IPS DF 19.7 (cell line): Measurements from ENCODE around the gene ARHGEF16.

Experiments used
- DNase-seq: peaks from one replicate; pipeline ENCODE4 v3.0.0-alpha.2; 2013; ENCODE audit warnings: low read depth, low spot score

The ARHGEF16 gene

DNA sequence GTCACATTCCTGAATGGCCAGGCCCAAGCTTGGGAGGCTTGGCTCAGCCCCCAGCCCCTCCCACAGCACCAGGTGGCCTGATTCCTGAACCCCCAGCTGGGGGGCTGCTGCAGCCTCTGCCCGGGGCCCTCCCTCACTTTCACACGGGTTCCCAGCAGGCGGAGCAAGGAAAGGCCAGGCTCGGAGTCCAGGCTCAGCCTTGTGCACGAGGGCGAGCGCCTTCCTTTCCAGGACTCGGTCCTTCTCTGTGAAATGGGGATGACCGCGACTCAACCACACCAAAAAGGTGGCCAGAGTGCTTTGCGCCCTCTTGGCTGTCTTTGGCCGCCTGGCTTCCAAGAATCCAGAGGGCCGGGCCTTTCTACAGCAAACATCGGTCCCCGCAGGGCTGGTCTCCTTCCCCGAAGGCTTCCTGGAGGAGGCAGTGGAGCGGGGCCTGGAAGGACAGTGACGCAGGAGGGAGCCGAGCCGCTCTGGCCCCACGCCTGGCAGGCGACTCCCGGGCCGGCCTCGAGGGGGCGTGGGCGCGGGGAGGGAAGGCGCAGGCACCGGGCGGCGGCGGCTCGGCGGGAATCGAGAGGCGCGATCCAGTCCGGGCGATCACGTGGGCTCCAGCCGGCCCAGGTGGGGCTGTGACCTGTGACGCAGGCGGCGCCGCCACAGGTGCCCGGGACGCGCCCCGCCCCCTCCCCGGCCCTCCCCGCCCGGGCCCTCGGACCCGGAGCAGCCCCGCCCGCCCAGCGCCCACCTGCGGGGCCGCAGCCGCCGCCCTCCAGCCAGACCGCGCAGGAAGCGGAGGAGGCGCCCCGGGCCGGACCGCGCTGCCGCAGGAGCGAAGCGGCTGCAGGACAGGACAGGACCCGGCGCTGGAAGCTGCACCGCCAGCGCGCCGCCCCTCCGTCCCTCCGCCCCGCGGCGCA lies at the start of gene ARHGEF16:
Gene ARHGEF16, plus strand, starts transcription at position 775 of the 920 bp plus-strand sequence. CDS start 8,420 bp downstream, outside the sequence.
- peak; percentile 48 for DNase-seq

GRCh38 chr1:3404801-3405200 lies 49.7 kb upstream of the ARHGEF16 start:
- no peak for DNase-seq

GRCh38 chr1:3405491-3405890 lies 49.0 kb upstream of the ARHGEF16 start:
- DNase-seq = no peak

- DNase-seq = no peak
Observed at GRCh38 chr1:3405974-3406867, 48.2 kb upstream of the ARHGEF16 start.

DNA sequence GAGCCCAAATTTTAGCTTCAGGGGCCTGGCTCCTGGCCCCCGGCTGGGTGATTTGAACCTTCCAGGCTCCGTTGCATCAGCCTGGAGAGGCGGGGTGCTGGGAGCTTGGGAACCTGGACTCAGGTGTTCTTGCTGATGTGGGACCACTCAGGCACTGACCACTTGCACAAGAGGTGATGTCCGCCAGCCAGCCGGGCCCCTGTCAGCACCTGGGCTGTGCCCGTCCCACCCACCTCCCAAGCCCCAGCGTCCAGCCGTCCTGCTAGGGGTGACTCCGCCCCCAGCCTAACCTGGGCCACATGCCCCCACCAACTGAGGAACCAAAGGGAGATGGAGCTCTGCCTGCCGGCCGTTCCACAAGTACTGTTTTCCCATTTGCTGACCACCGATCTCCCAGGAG lies 47.4 kb upstream of the ARHGEF16 start:
- DNase-seq = no peak

- DNase-seq = no peak
Observed at GRCh38 chr1:3408751-3409266, 45.7 kb upstream of the ARHGEF16 start.

GRCh38 chr1:3409366-3410141 lies 44.9 kb upstream of the ARHGEF16 start:
- DNase-seq = no peak

DNA sequence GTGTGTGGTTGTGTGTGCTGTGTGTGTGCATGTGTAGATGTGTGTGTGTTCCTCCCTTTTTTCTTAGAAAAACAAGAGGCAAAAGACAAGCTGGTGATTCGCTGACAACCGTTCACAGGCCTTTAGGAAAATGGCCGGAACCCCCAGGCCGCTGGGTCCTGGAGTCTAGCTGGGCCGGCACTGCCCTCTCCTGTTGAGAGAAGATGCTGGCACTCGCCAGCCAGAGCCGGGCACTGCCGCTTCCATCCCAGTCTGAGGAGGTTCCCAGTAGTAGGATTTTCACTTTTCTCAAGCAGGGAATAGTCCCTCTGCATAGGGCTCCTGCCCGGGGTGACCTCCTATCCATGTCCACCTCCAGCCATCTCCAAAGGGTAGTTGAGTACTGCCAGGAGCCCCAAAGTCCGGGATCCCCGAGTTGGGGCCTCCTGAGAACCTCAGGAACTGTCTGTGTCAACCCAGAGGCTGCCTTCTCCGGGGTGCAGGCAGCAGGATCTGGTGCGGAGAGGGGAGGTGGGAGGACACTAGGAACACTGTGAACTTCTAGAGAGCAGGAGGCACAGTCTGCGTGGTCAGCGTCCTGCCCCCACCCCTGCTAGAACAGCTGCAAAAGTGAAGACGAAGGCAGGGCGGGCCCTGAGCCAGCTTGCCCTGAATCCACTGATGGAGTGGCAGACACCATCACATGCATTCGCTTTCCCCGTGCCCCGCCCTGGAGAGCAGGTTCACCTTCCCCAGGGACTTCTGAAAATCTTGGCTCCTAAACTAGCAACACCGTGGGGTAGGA lies 44.1 kb upstream of the ARHGEF16 start:
- no peak for DNase-seq

- no peak for DNase-seq
Observed at GRCh38 chr1:3411806-3412205, 42.7 kb upstream of the ARHGEF16 start.

GRCh38 chr1:3412376-3412775 lies 42.1 kb upstream of the ARHGEF16 start:
- DNase-seq = no peak

DNA sequence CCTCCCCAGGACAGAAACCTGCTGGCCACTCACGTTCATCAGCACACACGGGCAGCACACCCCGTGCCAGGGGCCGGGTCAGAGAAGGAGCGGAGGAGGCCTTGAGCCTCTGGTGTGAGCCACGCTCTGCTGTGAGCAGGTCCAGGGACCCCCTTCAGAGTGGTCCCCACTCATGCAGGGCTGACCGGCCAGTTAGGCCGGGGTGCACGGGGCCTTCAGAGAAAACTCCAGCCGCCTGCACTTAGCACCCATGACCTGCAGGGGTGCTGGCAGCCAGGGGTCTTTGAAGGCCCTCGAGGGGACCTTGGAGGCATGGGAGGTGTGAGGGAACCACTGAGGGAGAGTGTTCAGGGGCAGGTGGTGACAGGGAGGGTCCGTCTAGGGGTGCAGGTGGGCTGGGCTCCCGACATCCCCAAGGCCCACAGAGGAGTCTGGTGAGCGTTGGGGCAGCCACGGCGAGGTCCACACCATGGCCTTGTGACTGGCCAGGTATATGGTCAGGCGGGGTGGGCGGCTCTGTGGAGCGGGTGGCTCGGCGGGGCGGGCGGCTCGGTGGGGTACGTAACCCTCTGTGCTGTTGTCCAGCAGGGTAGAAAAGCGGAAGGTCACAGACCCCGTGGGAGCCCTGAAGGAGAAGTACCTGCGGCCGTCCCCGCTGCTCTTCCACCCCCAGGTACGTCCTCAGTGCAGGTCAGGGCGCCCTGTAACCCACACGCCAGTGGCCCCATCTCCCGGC lies 40.3 kb upstream of the ARHGEF16 start:
- DNase-seq = no peak

GRCh38 chr1:3415260-3416090 lies 39.0 kb upstream of the ARHGEF16 start:
- no peak for DNase-seq

DNA sequence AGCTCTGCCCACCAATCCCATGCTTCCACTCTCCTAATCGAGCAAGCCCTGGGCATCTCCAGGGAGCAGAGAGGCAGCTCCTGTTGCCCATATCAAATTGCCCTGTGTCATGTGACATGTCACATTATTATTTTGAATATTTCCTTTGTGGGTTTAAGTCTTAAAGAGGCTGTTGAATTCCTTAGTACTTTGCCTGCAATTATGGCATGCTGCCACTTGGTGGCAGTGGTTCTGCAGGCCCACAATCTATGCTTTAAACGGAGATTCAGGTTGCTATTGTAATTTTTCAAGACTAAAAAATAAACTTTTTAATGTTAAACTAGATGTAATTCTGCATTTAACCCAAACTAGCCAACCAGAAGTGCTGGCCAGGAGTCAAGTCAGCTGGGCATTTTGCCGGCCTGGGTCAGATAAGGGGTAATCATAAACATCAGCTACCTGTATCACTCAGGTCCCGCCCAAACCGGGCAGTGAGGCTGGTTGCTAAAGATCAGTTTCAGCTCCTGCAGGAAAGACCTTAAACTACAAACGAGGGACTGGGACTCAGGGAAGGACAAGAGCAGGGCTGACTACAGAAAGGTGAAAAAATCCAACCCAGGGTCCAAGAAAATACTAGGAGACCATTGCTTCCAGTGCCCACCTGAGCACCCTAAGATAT lies 37.3 kb upstream of the ARHGEF16 start:
- no peak for DNase-seq

- no peak for DNase-seq
Observed at GRCh38 chr1:3417934-3418333, 36.5 kb upstream of the ARHGEF16 start.

- no peak for DNase-seq
Observed at GRCh38 chr1:3418600-3418999, 35.9 kb upstream of the ARHGEF16 start.

- DNase-seq = no peak
Observed at GRCh38 chr1:3419415-3420204, 34.9 kb upstream of the ARHGEF16 start.

DNA sequence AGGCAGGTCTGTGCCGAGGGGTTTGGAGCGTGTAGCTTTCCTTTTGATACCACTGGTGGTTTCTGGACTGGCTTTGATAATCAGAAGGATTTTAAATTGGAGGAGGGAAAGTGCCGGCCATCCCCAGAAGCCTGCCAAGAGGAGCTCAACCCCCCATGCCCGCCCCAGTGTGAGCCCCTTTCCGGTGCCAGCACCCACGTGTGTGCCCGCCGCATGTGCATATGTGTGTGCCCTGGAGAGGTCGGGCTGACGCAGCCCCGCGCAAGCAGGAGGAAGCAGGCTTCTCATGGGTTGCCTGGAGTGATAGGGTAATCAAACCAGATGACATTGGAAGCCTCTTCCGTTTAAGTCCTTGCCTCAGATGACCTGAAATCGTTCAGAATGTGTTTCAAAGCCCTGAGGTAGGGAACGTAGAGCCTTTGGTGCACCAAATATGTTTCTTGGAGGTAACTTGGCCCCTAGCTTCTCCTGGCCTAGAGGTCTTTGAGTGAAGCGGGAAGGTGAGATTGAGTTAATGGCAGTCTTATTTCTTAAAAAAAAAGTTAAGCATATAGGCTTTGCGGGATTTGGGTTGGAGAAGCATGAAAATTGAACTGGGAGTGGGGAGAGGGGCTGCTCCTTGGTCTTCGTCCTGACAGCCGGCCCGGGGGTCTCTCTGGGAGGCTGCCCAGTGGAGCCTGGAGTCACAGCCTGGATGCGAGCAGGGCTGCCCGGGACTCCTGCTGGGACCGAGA lies 34.1 kb upstream of the ARHGEF16 start:
- DNase-seq = no peak
